RWPE2 (cell line): ENCODE data around the gene TPR.

Experiments used
- ATAC-seq: fragments of 200-7000 bp; cut with Tn5 transposase; 3 replicates; pipeline ENCODE4 v1.9.1; 2021; ENCODE audit warnings: low read depth
- DNase-seq: peaks from one replicate; pipeline ENCODE4 v3.0.0-alpha.2; 2020; ENCODE audit warnings: low spot score
- H3K27ac ChIP-seq: fragments of 450-650 bp; 2 replicates; pipeline ENCODE4 v1.5.1; 2017; ENCODE audit warnings: mild to moderate bottlenecking; ENCODE audit not compliant: poor library complexity, severe bottlenecking
- H3K27me3 ChIP-seq: fragments of 250-450 bp; sonication (Bioruptor Pico); 2 replicates; pipeline ENCODE4 v1.5.1; 2021; ENCODE audit warnings: mild to moderate bottlenecking, moderate library complexity; ENCODE audit not compliant: insufficient read depth, poor library complexity, severe bottlenecking
- H3K36me3 ChIP-seq: fragments of 250-450 bp; sonication (Bioruptor Pico); 2 replicates; pipeline ENCODE4 v1.5.1; 2020; ENCODE audit warnings: low read depth, mild to moderate bottlenecking, moderate library complexity
- H3K4me1 ChIP-seq: fragments of 250-450 bp; sonication (Bioruptor Pico); 2 replicates; pipeline ENCODE4 v1.5.1; 2021; ENCODE audit warnings: mild to moderate bottlenecking, moderate library complexity; ENCODE audit not compliant: insufficient read depth, poor library complexity, severe bottlenecking
- H3K4me3 ChIP-seq: fragments of 250-450 bp; sonication (Bioruptor Pico); 2 replicates; pipeline ENCODE4 v1.5.1; 2021; ENCODE audit warnings: mild to moderate bottlenecking, moderate library complexity; ENCODE audit not compliant: severe bottlenecking
- H3K9me3 ChIP-seq: fragments of 250-450 bp; sonication (Bioruptor Pico); 2 replicates; pipeline ENCODE4 v1.5.1; 2021; ENCODE audit warnings: mild to moderate bottlenecking, moderate library complexity; ENCODE audit not compliant: severe bottlenecking
- TF ChIP-seq, protein P1 (sequence below): fragments of 450-650 bp; IDR thresholded peaks from one replicate; pipeline ENCODE4 v1.5.1; 2017; ENCODE audit warnings: mild to moderate bottlenecking, moderate library complexity; ENCODE audit not compliant: poor library complexity, severe bottlenecking

TPR gene

DNA sequence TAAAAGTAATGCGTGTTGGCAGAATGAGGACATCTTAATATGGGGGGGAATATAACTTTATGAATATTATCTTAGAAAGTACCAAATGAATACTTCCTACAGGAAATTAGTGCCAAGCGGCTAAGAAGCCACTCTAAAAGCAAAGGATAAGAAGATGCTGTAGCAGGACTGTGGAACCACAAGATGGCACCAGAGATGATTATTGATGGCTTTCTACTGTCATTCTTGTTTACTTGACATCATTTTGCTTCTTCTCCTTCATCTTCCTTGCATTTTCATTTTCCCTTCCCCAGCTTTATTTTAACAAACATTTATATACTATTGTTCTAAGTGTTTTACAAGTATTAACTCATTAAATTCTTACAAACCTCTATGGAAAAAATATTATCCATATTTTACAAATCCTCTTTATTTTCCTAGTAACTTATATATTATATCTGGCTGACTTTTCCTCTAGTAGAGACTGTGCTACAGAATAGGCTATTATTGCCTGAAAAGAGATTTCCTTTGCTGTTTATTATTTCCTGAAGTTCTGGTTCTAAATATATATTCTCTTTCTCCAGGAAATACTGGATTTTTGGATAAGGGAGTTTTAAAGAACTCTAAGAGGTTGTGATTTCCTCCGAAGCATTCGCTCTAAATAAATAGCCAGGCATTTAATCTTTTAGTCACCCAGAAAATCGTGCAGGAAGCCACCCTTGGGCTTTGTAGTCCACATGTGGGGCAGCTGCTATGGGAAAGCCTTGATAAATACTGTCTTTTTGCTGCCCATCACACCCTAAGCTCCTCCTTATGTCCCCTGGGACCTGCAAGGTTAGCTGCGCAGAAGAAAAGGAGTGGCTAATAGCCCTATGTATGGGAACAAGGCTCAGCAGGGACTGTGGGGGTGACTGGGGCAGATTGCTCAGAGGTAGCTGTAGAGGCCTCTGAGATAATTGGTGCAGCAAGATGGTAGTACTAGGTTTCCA is 69.8 kb downstream of the TPR start:
- TF ChIP-seq, protein P1, sequence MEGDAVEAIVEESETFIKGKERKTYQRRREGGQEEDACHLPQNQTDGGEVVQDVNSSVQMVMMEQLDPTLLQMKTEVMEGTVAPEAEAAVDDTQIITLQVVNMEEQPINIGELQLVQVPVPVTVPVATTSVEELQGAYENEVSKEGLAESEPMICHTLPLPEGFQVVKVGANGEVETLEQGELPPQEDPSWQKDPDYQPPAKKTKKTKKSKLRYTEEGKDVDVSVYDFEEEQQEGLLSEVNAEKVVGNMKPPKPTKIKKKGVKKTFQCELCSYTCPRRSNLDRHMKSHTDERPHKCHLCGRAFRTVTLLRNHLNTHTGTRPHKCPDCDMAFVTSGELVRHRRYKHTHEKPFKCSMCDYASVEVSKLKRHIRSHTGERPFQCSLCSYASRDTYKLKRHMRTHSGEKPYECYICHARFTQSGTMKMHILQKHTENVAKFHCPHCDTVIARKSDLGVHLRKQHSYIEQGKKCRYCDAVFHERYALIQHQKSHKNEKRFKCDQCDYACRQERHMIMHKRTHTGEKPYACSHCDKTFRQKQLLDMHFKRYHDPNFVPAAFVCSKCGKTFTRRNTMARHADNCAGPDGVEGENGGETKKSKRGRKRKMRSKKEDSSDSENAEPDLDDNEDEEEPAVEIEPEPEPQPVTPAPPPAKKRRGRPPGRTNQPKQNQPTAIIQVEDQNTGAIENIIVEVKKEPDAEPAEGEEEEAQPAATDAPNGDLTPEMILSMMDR = peak; percentile 82
- no peak overlapping the region for H3K27ac ChIP-seq
- no peaks in the 10 kb centered on the region for H3K27me3 ChIP-seq
- no peak for DNase-seq
- H3K4me3 ChIP-seq = no peak overlapping the region
- H3K4me1 ChIP-seq = no peaks in the 10 kb centered on the region
- ATAC-seq = peak; percentile 50; the same call in 1 of the 3 replicates
- no peaks in the 10 kb centered on the region for H3K36me3 ChIP-seq
- no peaks in the 10 kb centered on the region for H3K9me3 ChIP-seq

DNA sequence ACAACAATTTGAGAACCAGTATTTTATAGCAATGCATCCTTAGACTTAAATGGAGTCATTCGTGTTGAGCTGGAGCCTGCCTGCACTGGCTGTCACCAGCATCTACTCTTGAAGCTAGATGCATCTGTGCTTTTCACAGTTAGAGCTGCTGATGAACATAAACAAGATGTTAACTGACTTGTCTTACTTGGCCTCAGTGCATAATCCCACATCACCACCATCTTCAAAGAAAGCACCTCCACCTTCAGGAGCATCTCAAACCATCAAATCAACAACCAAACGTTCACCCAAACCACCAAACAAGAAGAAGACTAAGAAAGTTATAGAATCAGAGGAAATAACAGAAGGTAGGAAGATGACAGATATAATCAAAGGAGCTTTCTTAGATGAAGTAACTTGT is 71.1 kb downstream of the TPR start:
- no peak overlapping the region for H3K4me3 ChIP-seq
- no peaks in the 10 kb centered on the region for H3K36me3 ChIP-seq
- no peaks in the 10 kb centered on the region for H3K27me3 ChIP-seq
- DNase-seq = no peak
- H3K9me3 ChIP-seq = no peaks in the 10 kb centered on the region
- no peak overlapping the region for H3K27ac ChIP-seq
- no peaks in the 10 kb centered on the region for H3K4me1 ChIP-seq
- TF ChIP-seq, protein P1 = no peak
- ATAC-seq = no peak

DNA sequence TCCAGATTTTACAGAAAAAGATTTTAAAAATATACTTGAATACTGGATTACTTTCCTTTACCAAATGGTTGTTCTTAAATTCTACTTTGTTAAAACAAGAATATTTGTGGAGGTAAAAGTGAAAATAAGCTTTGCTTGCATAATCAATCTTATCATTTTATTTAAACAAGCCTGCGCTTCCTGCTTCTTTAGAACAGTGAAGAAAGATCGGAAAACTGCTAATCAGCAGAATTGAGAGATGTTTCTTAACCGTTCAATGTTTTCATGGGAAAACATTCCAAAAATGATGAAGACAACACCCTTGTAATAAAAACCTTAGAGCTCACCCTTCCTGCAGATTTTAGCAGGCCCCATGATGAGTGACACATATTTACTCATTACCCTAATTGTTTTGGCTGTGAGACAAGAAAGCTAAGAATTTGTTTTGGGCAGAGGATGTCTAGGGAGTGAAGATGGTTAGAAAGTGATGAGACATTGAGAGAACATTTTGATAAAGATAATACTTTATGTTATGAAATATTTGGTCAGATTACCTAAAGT is 72.6 kb downstream of the TPR start:
- Histone ChIP-seq H3K4me1 (no peaks in the 10 kb centered on the region), H3K4me3 (no peak overlapping the region), H3K27me3 (no peaks in the 10 kb centered on the region), H3K27ac (no peak overlapping the region), H3K9me3 (no peaks in the 10 kb centered on the region), H3K36me3 (no peaks in the 10 kb centered on the region)
- ATAC-seq (no peak), DNase-seq (no peak)
- TF ChIP-seq, protein P1 = no peak

DNA sequence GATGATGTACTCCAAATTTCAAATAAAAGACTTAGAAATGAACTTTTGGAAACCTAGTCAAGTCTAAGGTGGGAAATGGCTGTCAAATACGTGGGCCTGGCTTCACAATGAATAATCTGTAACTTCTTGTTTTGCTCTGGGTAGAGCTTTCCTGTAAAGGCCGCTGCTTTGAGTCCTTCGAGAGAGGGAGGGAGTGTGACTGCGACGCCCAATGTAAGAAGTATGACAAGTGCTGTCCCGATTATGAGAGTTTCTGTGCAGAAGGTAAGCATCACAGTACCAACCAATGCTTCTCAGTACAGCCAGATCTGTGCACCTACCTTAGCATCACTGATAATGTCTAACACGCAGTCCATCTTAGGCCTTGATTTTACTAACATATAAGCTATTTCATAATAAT is 73.6 kb downstream of the TPR start:
- ATAC-seq (no peak), DNase-seq (no peak)
- H3K4me3 ChIP-seq = no peak overlapping the region
- no peak overlapping the region for H3K27ac ChIP-seq
- H3K9me3 ChIP-seq = no peaks in the 10 kb centered on the region
- TF ChIP-seq, protein P1 = no peak
- no peaks in the 10 kb centered on the region for H3K4me1 ChIP-seq
- no peaks in the 10 kb centered on the region for H3K27me3 ChIP-seq
- H3K36me3 ChIP-seq = no peaks in the 10 kb centered on the region

DNA sequence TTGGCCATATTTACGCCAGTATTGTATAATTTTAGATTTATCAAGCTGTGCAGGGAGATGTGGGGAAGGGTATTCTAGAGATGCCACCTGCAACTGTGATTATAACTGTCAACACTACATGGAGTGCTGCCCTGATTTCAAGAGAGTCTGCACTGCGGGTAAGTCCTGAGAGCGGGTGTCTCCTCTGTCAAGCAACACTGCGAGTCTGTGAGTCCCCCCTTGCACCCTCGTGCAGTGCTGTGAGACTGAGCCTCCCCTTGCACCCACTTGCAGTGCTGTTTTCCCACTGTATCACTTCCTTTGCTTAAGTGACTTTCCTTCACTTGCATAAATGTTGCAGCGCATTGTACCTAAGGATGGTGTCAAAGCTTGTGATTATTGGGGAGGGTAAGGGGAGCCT is 75.0 kb downstream of the TPR start:
- Histone ChIP-seq H3K27me3 (no peaks in the 10 kb centered on the region), H3K4me1 (no peaks in the 10 kb centered on the region), H3K36me3 (no peaks in the 10 kb centered on the region), H3K27ac (no peak overlapping the region), H3K9me3 (no peaks in the 10 kb centered on the region), H3K4me3 (no peak overlapping the region)
- TF ChIP-seq, protein P1 = no peak
- DNase-seq (no peak), ATAC-seq (no peak)
